ENCODE results near the gene SRI. TPM values are rescaled to one million over a fixed set of nuclear protein-coding genes. Genes with fewer than 3 reads are reported as not detected.

The SRI gene
- total and polyA plus RNA-seq, 2 donors (not counting 3 experiments of a cell fraction or from before 2014, with no cell fraction given), result 121 to 204 TPM

GRCh38 chr7:88176190-88176589 is 43.6 kb downstream of the SRI start:
- no peak for FAIRE-seq
- H2AFZ ChIP-seq (ENCODE audit: low read depth, low read length), result no peak overlapping the region
- dilution Hi-C loops (cut with MboI; ENCODE audit: extremely low pct_ligation_motif_present, low sequenced_read_pairs), result no loop called here
- no peaks in the 10 kb centered on the region for H3K36me3 ChIP-seq (ENCODE audit: control insufficient read depth in 2 of 2, extremely low read depth in 1 of 2, insufficient read depth in 2 of 2, low read length in 2 of 2)
- H3K4me1 ChIP-seq (ENCODE audit: control insufficient read depth, extremely low read depth, insufficient read depth, low read length), result no peaks in the 10 kb centered on the region
- TF ChIP-seq POLR2A (IDR thresholded peaks at IDR 0.05; ENCODE audit: low read depth, low read length), result no peak
- no peak for TF ChIP-seq POLR2AphosphoS5 (IDR thresholded peaks at IDR 0.05; ENCODE audit: insufficient read depth, low read depth, low read length)
- TF ChIP-seq FOS (IDR thresholded peaks at IDR 0.05; ENCODE audit: borderline replicate concordance, insufficient read depth, low read length), result no peak
- TF ChIP-seq, protein P1, sequence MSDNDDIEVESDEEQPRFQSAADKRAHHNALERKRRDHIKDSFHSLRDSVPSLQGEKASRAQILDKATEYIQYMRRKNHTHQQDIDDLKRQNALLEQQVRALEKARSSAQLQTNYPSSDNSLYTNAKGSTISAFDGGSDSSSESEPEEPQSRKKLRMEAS (IDR thresholded peaks at IDR 0.05; ENCODE audit: insufficient read depth, insufficient read length), result no peak
- TF ChIP-seq EZH2 (IDR thresholded peaks at IDR 0.05; ENCODE audit: borderline replicate concordance, low read depth, low read length, severe bottlenecking), result no peak
- TF ChIP-seq GATA2 (IDR thresholded peaks at IDR 0.05; ENCODE audit: insufficient read depth, insufficient read length, low read depth, low read length), result no peak
- TF ChIP-seq, protein P2, sequence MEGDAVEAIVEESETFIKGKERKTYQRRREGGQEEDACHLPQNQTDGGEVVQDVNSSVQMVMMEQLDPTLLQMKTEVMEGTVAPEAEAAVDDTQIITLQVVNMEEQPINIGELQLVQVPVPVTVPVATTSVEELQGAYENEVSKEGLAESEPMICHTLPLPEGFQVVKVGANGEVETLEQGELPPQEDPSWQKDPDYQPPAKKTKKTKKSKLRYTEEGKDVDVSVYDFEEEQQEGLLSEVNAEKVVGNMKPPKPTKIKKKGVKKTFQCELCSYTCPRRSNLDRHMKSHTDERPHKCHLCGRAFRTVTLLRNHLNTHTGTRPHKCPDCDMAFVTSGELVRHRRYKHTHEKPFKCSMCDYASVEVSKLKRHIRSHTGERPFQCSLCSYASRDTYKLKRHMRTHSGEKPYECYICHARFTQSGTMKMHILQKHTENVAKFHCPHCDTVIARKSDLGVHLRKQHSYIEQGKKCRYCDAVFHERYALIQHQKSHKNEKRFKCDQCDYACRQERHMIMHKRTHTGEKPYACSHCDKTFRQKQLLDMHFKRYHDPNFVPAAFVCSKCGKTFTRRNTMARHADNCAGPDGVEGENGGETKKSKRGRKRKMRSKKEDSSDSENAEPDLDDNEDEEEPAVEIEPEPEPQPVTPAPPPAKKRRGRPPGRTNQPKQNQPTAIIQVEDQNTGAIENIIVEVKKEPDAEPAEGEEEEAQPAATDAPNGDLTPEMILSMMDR (IDR thresholded peaks at IDR 0.05; ENCODE audit: extremely low read depth in 1 of 2, insufficient read depth in 1 of 2, low read depth in 1 of 2, low read length in 2 of 2), result no peak
- no peak for TF ChIP-seq JUN (IDR thresholded peaks at IDR 0.05; ENCODE audit: borderline replicate concordance, insufficient read depth, insufficient read length, low read depth)
- TF ChIP-seq MYC (IDR thresholded peaks at IDR 0.05; ENCODE audit: low read depth, low read length), result no peak
- no peak overlapping the region for H3K9ac ChIP-seq (replicated peaks; ENCODE audit: extremely low read depth, insufficient read depth, low read length)
- H3K9me3 ChIP-seq (replicated peaks; ENCODE audit: control insufficient read depth, insufficient read depth, low read length), result no peaks in the 10 kb centered on the region
- no peak overlapping the region for H3K27ac ChIP-seq (ENCODE audit: insufficient read depth, low read depth, low read length)
- H3K9me1 ChIP-seq (replicated peaks; ENCODE audit: control insufficient read depth, extremely low read depth, insufficient read depth, low read length), result no peaks in the 10 kb centered on the region
- ChIA-PET CTCF (interaction anchor here (1.0 kb wide), 1 partner anchor 8 kb away, joined by 3 read pairs; no protein-coding TSS in a partner anchor), POLR2A (no interaction called here)
- H3K4me3 ChIP-seq (replicated peaks in 1 of 3; ENCODE audit: insufficient read depth in 1 of 3, low read depth in 1 of 3, low read length in 3 of 3), result no peak overlapping the region
- H4K20me1 ChIP-seq (replicated peaks; ENCODE audit: control insufficient read depth, extremely low read depth, insufficient read depth, low read length), result no peaks in the 10 kb centered on the region
- H3K79me2 ChIP-seq (ENCODE audit: control insufficient read depth, insufficient read depth, low read length), result no peaks in the 10 kb centered on the region
- intact Hi-C loops (cut with micrococcal nuclease), result no loop called here
- DNase-seq (ENCODE audit: low read depth, low spot score), result no peak
- no peak overlapping the region for H3K4me2 ChIP-seq (ENCODE audit: insufficient read depth, low read length)
- BruUV-seq (replicated peaks), result no TSS peak
- H3K27me3 ChIP-seq (ENCODE audit: control insufficient read depth in 2 of 2, insufficient read depth in 2 of 2, low read length in 2 of 2), result no peaks in the 10 kb centered on the region

All from endothelial cell of umbilical vein (primary cell).